Suprapubic skin (tissue), 3 donors: Measurements from ENCODE around the gene RASL11A.

Source experiments
- POLR2AphosphoS5 ChIP-seq, 3 donors: sonication (generic); formaldehyde crosslinking; IDR thresholded peaks; one replicate each; pipeline ENCODE4 v1.6.1; 2017; ENCODE audit warnings: antibody characterized with exemption in 3 of 3
- TF ChIP-seq, protein P1 (sequence below), 2 donors: fragments of 200-600 bp in 1 of 2; fragments of 450-650 bp in 1 of 2; sonication (generic) in 1 of 2; IDR thresholded peaks; one replicate each; pipeline ENCODE4 v1.5.1; 2016 to 2019; ENCODE audit warnings: antibody characterized with exemption in 2 of 2, mild to moderate bottlenecking in 1 of 2, moderate library complexity in 1 of 2

DNA sequence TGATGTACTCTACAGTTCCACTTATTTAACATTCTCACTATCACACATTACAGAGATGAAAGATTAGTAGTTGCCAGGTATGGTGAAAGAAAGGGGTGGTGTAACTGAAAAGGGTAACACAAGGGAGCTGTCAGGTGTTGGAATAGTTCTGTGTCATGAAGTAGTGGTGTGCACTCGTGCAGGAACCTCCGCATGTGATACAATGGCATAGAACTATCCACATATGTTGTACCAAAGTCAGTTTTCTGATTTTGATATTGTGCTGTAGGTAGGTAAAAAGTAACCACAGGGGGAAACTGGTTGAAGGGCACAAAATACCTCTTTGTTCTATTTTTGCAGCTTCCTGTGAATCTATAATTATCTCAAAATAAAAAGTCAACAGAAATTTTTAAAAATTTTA, 43.6 kb upstream of the RASL11A start:
- TF ChIP-seq, protein P1, sequence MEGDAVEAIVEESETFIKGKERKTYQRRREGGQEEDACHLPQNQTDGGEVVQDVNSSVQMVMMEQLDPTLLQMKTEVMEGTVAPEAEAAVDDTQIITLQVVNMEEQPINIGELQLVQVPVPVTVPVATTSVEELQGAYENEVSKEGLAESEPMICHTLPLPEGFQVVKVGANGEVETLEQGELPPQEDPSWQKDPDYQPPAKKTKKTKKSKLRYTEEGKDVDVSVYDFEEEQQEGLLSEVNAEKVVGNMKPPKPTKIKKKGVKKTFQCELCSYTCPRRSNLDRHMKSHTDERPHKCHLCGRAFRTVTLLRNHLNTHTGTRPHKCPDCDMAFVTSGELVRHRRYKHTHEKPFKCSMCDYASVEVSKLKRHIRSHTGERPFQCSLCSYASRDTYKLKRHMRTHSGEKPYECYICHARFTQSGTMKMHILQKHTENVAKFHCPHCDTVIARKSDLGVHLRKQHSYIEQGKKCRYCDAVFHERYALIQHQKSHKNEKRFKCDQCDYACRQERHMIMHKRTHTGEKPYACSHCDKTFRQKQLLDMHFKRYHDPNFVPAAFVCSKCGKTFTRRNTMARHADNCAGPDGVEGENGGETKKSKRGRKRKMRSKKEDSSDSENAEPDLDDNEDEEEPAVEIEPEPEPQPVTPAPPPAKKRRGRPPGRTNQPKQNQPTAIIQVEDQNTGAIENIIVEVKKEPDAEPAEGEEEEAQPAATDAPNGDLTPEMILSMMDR (IDR thresholded peaks at IDR 0.05): no peak
- no peak for TF ChIP-seq POLR2AphosphoS5 (IDR thresholded peaks at IDR 0.05)
